Measurements from ENCODE around the gene RRBP1.

- TF ChIP-seq CTCF (conservative IDR thresholded peaks at IDR 0.05; ENCODE audit: low read length) (no peak), EZH2phosphoT487 (IDR thresholded peaks at IDR 0.05; ENCODE audit: borderline replicate concordance) (no peak)
Observed at GRCh38 chr20:17657898-17658647, 24.0 kb downstream of the RRBP1 start.
